ENCODE measurements around the gene RUNX2.

DNA sequence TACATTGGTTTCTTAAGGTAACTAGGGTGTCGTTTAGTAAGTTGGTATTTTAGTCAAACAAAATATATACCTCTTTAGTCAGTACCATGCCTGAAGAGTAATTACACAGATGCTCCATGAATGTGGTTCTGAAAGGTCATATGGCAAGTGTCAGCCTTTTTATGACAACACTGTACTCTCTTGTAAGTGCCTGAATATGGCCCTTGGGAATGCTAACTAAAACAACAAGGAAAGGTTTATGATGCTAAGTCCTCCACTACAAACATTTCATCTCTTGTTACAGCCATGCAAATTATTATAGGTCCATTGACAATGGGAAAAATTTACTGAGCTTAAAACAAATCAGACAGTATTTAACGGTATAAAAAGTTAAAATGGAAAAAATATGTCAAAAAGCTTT, 88.6 kb downstream of the RUNX2 start:
- TF ChIP-seq POLR2A (IDR thresholded peaks at IDR 0.05), result no peak
- TF ChIP-seq CTCF (IDR thresholded peaks at IDR 0.05), result no peak

Data from esophagus squamous epithelium (tissue), 4 donors.